T-helper 1 cell (primary cell): Measurements from ENCODE around the gene ZNF467.

ENCODE experiments used
- DNase-seq, 5 donors: peaks; one replicate each; pipeline ENCODE4 v3.0.0-alpha.2; 2012 to 2020

Gene ZNF467

DNA sequence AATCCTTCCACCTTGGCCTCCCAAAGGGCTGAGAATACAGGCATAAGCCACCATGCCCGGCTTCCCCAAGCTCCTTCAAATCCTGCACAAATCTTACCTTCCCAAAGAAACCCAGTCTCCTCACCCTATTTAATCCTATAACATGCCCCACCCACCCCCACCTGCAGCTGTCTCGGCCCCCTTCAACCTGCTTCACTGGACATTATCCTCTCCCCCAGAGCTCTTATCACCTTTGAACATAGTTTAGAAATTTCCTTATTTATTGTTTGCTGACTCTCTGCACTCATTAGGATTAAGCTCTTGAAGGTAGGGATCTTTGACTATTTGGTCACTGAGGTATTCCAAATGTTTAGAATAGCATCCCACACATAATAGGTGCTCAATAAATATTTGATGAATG, 3.5 kb downstream of the ZNF467 start:
- DNase-seq, result no peak

DNA sequence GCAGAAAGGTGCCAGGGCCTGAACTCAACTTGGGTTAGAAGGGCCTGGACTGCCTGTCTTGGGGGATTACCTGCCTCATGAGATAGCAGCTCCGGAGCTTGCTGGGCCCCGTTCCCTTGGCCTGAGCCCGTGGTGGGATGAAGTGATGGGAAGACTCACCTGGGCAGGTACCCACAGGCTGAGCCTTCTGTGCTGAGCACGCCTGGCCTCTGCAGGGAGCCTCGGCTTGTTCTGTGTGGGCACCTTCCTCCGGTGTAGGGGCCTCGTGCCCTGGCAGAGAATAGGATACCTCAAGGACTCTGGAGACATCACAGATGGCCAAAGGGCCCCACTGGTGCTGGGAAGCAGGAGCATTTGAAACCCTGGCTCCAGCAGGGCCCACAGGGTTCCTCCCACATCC, 4.5 kb downstream of the ZNF467 start:
- no peak for DNase-seq

DNA sequence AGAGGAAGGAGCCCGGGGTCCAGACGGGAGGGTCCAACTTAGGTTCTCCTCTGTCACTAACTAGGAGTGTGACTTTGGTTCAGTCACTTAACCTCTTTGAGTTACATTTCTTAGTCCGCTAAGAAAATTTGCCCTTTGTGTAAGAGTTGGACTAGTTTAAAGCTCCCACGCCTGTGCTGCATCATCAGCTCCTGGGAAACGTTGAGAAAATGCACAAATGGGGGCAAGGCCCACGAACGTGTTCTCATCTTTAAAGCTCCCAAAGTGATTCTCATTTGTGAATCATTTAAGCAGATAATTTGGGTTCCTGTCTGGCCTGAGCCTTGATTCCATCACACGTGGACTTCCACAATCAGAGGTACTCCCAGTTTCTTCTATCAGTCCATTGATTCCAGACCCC, 6.3 kb downstream of the ZNF467 start:
- DNase-seq, result no peak

DNA sequence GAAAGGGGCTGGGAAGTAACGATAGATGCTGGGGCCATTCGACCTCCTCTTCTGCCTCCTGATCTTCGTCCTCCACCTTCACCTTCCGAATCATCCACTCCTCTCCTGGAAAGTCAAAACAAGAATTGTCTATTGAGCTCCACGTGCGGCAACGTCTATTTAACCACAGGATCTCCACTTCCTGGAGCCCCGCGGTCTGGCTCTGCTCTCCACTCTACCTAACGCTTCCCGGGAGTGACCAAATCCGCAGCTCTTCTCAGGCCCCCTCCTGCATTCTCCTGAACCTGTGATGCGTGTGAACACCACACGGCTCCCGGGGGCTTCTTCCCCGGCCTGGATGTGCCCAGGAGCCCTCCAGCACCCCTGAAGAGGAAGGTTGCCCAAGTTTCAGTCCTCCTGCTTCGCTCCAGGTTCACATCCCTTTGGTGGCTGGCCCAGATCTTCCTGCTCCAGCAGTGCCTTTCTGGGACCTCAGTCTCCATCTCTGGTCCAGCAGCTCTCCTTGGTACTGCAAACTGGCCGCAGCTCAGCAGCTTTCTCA, 7.2 kb downstream of the ZNF467 start:
- no peak for DNase-seq

DNA sequence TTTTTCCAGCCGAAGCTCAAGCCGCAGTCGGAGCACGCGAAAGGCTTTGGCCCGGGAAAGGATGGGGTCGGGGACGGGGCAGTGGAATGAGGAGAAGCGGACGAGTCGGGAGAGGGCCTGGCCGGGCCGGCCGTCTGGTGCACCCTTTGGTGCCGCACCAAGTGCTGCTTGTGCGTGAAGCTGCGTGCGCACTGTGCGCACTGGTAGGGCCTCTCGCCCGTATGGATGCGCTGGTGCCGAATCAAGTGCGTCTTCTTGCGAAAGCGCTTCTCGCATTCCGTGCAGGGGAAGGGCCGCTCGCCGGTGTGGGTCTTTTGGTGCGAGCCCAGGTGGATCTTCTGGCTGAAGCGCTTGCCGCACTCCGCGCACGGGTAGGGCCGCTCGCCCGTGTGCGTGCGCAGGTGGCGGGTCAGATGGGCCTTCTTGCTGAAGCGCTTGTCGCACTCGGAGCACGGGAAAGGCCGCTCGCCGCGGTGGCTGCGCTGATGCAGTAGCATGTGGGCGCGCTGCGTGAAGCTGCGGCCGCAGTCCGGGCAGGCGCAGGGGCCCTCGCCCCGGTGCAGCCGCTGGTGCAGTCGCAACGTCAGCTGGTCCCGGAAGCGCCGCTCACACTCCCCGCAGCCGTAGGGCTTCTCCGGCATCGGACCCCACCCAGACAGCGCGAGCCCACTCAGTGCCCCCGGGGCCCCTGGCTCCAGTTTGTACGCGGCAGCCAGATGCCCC, 7.8 kb downstream of the ZNF467 start:
- no peak for DNase-seq

DNA sequence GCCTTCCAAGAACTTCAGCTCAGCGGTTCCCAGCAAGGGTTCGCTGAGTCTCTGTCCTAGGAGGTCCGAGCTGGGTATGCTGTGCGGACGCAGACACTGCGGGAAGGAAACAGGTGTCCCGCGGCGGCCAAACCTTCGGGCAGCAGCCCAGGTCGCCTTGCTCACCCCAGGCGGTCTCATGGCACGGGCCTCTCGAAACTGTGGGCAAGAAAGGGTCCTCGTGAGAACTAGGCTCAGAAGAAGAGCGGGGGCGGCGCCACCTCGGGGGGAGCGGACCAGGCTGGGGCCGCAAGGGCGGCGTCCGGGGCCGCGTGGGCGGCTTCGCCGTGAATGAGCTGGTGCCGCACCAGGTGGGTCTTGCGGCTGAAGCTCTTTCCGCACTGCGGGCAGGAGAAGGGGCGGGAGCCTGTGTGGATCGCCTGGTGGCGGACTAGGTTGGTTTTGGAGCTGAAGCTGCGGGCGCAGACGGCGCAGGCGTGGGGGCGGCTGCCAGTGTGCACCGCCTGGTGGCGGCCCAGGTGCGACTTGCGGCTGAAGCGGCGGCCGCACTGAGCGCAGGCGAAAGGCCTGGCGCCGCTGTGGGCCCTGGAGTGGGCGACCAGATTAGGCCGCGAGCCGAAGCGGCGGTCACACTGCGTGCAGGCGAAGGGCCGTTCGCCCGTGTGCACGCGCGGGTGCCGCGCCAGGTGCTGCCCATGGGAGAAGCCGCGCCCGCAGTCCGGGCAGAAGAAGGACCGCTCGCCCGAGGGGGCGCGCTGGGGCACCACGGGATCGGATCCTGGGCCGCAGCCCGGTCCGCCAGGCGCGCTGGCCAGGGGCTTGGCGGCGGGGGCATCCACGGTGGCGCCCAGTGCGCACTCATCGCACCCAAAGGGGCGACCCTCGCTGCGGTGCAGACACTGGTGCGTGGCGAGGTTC, 8.6 kb downstream of the ZNF467 start:
- no peak for DNase-seq

DNA sequence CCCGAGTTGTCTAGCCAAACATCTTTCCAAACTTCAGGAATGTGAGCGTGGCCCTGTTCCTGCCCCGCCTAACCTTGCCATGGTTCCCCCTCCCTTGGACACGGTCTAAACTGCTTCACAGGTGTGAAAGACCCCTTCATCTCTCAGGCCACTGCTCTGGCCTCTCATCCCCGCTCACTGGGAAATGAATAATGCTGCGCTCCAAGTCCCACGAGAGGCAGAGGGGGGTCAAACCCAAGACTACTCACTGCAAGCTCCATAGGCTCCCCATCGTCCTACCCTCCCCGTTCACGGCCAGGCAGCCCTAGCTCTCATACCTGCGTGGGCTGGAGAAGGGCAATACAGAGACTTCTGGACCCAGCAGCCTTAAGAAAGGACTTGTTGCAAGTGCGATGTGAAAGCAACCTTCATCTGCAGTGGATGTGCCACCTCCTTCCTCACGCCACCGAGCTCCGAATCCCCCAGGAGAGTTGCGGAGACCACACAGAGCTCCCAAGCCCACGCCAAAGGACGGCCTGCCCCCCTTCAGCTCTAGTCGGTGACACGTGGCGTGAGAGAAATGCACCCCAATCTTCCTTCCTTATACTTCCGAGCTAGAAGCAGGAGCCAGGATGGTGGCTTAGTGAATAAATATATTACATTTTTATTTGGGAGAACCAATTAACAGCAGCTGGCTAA, 9.7 kb downstream of the ZNF467 start:
- DNase-seq, result no peak

DNA sequence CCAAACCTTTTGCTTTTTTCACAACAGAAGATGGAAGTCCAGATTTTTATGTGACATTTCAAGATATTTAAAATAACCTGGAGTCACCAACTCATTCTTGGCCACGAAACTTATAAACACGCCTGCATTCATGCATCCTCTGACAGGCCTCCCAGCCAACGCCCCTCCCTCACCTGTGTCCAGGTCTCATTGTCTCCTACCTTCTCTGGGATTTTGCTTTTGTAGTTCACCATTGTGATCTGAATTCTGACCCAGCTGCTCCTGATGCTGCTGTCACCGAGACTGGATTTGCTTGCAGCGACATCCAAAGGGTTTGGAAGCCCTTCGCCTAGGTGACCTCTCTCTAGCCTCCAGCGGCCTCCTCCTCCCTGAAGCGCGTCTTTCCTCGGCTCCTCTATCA, 10.8 kb downstream of the ZNF467 start:
- DNase-seq, result no peak

DNA sequence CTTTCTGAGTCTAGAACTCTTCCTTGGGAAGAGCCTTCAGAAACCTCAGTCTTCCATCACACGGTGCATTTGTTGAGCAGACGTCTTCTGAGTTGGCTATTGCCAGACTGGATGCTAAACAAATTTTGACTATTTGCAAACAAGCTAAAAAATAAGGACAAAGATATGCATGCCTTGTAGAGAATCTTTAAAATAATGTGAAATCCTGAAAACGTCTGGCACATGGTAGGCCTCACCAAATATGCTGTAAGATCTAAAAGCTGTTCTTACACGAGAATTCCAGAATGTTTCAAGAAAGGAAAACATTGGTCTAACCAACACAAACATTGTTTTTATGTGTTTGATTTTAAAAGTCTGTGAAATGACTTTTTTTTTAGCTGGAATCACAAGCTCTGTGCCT, 11.3 kb downstream of the ZNF467 start:
- no peak for DNase-seq

DNA sequence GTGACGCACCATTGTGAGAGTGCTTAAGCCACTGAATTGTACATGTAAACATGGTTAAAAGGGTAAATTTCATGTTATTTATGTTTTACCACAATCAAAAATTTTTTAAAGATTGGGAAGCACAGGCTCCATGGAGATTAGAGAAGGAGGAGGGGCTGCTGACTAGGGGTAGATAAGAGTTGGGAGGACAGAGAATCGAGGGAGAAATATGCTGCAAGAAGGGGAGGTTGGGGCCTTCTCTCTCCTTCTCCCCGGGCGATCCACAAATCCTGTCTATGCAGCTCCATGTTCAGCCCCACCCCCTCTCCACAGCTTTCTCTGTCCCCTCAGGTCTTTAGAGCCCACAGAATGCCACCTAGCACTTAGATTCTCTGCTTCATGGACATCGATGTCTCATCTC, 12.1 kb downstream of the ZNF467 start:
- no peak for DNase-seq

DNA sequence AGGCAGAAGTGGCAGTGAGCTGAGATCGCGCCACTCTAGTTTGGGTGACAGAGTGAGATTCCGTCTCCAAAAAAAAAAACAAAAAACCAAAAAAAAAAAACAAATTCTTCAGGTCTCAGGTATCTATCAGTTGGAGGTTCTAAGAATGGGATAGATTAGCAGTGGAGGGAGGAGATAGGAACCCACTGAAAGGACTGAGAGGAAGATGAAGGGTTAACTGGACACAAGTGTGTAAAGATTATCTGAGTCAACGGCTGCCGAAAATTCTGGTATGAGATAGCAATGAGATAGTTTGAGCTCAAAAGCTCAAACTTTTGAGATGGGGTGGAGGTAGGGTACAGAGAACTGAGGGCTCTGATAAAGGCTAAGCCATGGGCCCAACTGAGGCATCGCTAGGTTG, 12.8 kb downstream of the ZNF467 start:
- no peak for DNase-seq

DNA sequence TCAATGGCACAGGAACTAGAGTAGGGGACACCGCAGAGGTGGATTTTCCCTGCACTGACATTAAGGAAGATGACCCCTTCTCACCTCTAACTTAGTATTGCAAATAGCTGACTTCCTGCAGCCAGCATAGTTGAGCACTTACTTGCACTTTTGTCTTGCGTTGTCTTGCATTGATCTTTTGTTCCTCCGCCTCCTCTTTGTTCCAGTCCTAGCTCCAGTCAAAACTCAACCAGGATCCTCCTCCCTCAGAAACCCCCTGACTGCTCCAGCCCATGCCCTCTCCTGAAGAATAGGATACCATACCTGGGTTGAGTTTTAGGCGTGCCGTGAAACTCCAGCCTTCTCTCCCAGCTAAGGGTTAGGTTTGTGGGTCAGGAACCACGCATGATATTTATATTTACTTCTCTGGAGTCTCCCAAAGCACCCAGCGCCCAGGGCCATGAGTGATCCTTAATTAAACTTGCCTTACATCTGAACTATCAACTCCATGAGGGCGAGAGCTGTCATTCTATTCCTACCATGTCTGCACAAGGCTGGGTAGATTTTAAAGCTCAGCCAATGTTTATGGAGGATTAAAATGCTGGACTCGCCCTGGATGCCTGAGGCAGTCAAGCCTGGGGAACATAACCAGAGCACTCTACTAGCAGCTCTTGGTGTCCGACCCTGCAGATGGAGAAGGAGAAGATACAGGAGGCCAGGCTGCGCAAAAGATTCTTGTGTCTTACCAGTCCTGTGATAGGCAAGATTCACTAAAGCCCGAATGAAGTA, 14.1 kb downstream of the ZNF467 start:
- no peak for DNase-seq

DNA sequence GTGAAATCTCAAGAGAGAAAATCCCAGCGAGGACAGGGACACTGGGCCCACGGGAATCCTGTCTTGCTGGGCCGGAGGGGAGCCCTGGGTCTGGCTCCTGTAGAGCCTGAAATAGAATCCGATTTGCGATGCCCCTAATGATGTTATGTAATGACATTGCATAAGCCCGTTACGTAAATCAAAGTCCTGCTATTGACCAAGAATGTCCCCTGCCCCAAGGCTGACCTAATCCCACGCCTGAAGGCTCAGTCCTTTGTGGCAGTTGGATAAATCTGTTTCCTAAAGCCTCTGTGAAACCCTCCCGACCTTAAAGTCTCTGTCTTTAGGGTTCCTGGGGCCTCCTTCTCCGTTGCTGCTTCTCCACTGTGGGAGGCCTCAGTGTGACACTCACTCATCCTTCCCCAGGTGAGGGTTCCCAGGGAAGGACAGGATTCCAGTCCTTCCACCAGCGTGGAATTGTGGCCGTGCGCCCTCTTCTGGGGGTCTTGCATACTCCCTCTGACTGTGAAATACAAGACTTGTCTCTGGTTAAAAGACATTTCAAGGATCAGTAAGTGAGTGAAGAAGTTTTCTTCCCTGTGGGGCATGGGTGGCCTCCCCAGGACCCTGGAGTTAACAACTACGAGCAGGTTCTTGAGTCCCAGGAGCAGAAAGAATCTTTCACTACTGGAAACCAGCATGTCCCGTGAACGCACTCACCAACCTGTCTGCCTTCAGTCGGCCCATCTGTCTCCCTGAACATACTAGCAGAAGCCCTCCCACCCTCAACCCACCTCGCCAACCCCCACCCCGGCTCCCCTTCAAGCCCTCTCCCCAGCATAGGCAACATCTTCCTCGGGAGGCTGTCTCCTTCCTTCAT, 19.8 kb downstream of the ZNF467 start:
- DNase-seq, result no peak

DNA sequence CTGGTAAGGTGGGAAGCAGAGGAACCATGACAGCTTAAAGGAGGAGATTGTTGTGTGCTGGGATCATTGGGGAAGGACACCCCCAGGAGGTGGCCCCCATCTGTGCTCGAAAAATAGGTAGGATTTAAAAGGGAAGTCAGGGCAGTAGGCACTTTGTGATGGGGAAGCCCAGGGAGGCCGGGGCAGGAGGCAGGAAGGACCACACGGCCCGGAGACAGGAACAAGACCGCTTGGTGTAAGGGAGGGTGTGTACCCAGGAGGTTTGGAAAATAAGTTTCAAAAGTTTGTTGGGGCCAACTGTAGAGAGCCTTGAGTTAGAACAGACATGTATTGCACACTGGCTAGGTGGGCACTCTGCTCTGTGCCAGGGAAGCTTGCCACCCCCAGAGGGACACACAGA, 20.7 kb downstream of the ZNF467 start:
- DNase-seq, result no peak

DNA sequence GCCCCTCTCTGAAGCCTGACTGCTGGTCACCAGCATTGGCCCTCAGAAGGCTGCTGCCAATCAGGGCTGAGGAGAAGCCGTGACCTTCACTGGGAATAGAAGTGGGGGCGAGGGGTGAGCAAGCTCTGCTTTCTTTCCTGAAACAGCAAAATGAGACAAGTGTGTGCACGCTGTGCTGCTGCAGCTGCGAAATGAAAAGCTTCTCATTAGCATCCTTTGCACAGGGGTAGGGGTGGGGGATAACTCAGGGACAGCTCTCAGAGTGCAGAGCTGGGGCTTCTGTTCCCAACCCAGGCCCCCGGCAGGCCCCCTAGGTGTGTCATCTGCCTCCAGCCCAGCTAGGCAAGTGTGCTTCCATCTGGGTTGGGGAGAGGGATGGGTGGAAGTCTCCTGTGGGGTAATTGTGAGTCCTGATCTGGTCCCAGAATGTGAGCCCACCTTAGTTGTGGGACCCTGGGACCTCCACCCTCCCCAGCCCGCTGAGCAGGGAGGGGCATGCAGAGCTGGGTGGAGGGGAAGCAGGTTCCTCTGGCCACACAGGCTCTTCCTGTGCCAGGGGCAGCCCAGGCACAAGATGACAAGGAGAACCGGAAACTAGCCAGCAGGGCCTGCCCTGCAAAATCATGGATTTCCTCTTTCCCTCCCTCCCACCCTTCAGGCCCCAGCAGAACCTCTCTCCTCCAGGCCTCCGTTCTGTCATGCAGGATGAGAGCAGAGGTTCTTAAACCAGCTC, 22.2 kb downstream of the ZNF467 start:
- no peak for DNase-seq

DNA sequence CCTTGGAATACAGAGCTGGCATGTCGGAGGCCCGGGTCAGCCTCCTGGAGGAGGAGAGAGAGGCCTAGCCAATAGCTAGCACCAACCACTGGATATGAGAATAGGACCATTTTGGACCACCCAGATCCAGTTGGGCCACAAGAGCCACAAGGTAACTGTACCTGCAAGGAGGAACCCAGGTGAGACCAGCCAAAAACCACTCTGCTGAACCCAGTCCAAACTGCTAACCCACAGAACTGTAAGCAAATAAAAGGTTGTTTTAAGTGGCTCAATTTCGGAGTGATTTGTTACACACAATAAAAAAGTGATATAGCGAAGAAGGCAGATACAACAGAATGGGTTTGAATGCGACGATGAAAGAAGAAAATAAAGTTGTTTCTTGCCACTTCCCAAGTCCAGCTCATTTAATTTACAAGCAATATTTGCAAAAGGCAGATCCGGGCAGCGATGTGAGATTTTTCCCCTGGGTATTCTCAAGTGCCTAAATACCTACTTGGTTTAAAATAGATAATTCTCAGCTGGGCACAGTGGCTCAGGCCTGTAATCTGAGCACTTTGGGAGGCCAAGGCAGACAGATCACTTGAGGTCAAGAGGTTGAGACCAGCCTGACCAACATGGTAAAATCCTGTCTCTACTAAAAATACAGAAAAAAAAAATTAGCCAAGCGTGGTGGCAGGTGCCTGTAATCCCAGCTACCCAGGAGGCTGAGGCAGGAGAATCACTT, 23.1 kb downstream of the ZNF467 start:
- no peak for DNase-seq

DNA sequence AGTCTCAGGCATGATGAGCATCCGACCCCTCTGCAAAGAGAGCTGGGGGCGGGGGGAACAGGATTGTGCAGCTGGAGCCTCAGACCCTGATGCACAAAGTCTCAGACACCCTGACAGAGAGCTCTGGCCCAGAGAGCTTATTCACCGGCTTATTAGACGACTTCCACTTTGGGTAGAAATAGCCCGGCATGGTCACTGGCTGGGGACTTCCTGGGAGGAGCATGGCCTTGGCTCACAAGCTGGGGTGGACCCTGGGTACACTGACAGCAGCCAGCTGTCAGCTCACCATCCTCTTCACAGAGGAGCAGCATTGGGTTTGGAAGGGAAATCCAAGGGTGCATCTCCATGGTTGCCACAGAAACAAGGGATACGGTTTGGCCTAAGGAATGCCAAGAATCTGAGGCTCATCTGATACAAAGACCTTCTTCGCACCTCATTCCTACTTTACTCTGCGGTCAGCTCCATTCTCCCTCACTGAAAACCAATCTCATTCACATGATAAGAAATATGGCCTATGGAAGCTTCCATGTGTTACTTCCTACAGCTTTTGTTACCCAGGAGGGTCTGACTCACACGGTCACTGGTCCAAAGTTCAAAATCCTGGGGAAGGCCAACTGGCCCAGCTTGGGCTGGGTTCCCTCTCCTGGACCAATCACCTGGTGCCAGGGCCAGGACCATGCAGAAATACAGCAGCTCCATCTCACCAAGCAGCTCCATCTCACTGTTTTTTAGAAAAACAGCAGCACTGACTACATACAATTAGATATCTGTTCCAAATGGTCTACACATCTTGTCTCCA, 25.1 kb downstream of the ZNF467 start:
- DNase-seq, result no peak

DNA sequence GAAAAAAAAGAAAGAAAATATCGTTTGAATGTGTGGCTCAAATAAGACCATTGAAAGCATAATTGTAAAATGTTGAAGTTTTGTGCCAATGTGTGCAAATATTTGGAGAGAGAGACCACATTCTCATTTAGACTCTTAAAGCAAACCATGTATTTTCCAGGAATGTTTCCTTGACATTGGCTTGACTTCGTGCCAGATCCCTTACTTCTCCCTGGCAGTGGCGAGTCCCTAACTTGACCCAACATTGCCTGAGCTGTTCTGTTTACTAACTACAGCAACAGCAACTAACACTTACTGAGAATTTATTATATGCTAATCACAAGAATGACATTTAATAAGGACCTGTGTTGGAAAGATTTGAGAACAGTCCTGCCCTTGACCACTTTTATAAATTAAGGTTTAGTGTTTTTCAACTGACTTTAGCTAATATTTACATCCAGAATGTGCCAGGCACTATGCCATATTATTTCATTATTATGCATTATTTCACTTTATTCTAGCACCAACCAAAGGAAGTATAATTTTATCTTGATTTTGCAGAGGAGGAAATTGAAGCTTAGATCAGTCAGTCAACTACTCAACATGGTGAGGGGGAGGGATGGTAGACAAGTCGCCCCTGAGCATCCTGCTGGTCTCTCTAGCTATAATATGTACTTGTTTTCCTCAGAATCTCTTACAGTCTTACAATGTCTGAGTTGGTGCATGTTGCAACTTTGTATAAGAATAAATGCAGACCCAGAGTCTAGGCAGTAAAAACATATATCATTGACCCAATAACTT, 29.7 kb downstream of the ZNF467 start:
- no peak for DNase-seq
